HEK293T (cell line): ENCODE data around the gene BRD3.
"Not testable (repeated sequence)": the region's sequence is repeated elsewhere in the genome, so short reads cannot be mapped to it uniquely, and the experiment has no call there.

ENCODE experiments used
- CTCF ChIA-PET: fragments of 350-600 bp; formaldehyde crosslinking; extraction: SDS; loops from one replicate; lab custom pipeline; 2021; ENCODE audit warnings: antibody characterized with exemption, inconsistent platforms; lab: Yijun Ruan, JAX
- POLR2A ChIA-PET: fragments of 350-600 bp; formaldehyde crosslinking; extraction: SDS; loops from one replicate; lab custom pipeline; 2020; ENCODE audit warnings: antibody characterized with exemption, inconsistent platforms; lab: Yijun Ruan, JAX
- DNase-seq: peaks from one replicate; pipeline ENCODE4 v3.0.0; 2012; ENCODE audit warnings: mixed read lengths; ENCODE audit errors: extremely low spot score
- ARNT ChIP-seq: fragments of 450-650 bp; IDR thresholded peaks from 2 replicates; pipeline ENCODE4 v1.6.1; 2017; ENCODE audit warnings: mild to moderate bottlenecking
- BHLHE40 ChIP-seq: fragments of 450-650 bp; IDR thresholded peaks from 2 replicates; pipeline ENCODE4 v1.6.1; 2016; ENCODE audit warnings: mild to moderate bottlenecking, moderate library complexity, borderline replicate concordance
- CTBP1 ChIP-seq: fragments of 450-650 bp; IDR thresholded peaks from 2 replicates; pipeline ENCODE4 v1.6.1; 2016; ENCODE audit warnings: borderline replicate concordance
- ELF4 ChIP-seq: fragments of 450-650 bp; IDR thresholded peaks from 2 replicates; pipeline ENCODE4 v1.6.1; 2017; ENCODE audit warnings: antibody characterized with exemption
- FOXA1 ChIP-seq: fragments of 450-650 bp; IDR thresholded peaks from 2 replicates; pipeline ENCODE4 v1.6.1; 2016; ENCODE audit warnings: mild to moderate bottlenecking
- FOXK2 ChIP-seq: fragments of 450-650 bp; IDR thresholded peaks from 2 replicates; pipeline ENCODE4 v1.6.1; 2016; ENCODE audit warnings: mild to moderate bottlenecking
- FOXM1 ChIP-seq: fragments of 450-650 bp; IDR thresholded peaks from 2 replicates; pipeline ENCODE4 v1.6.1; 2017; ENCODE audit warnings: mild to moderate bottlenecking, borderline replicate concordance
- HDGF ChIP-seq: fragments of 450-650 bp; IDR thresholded peaks from 2 replicates; pipeline ENCODE4 v1.6.1; 2017; ENCODE audit warnings: antibody characterized with exemption, borderline replicate concordance
- L3MBTL2 ChIP-seq: fragments of 450-650 bp; conservative IDR thresholded peaks from 2 replicates; pipeline ENCODE4 v1.6.1; 2016; ENCODE audit warnings: mild to moderate bottlenecking
- LEF1 ChIP-seq: fragments of 450-650 bp; IDR thresholded peaks from 2 replicates; pipeline ENCODE4 v1.6.1; 2017; ENCODE audit warnings: mild to moderate bottlenecking, borderline replicate concordance
- NFRKB ChIP-seq: fragments of 450-650 bp; IDR thresholded peaks from 2 replicates; pipeline ENCODE4 v1.6.1; 2016; ENCODE audit warnings: mild to moderate bottlenecking, moderate library complexity
- PKNOX1 ChIP-seq: fragments of 450-650 bp; IDR thresholded peaks from 2 replicates; pipeline ENCODE4 v1.6.1; 2016
- SP1 ChIP-seq: fragments of 450-650 bp; IDR thresholded peaks from 2 replicates; pipeline ENCODE4 v1.6.1; 2017
- SUZ12 ChIP-seq: fragments of 450-650 bp; IDR thresholded peaks from 2 replicates; pipeline ENCODE4 v1.6.1; 2016; ENCODE audit warnings: mild to moderate bottlenecking
- TARDBP ChIP-seq: fragments of 450-650 bp; IDR thresholded peaks from 2 replicates; pipeline ENCODE4 v1.6.1; 2016
- ZNF384 ChIP-seq: fragments of 450-650 bp; IDR thresholded peaks from 2 replicates; pipeline ENCODE4 v1.6.1; 2016

Gene BRD3

GRCh38 chr9:134073500-134073899 is 5.7 kb upstream of the BRD3 start:
- CTCF ChIA-PET: no interaction called here
- POLR2A ChIA-PET: no interaction called here
- TF ChIP-seq PKNOX1: no peak
- no peak for TF ChIP-seq LEF1
- no peak for TF ChIP-seq ZNF384
- no peak for TF ChIP-seq SP1
- no peak for TF ChIP-seq FOXA1
- DNase-seq: no peak

- CTCF ChIA-PET: interaction anchor here (0.6 kb wide), 1 partner anchor 26 kb away, joined by 3 read pairs; no protein-coding TSS in a partner anchor
- DNase-seq, POLR2A ChIA-PET: not testable (repeated sequence)
These were observed 4.9 kb upstream of the BRD3 start for GRCh38 chr9:134072683-134073082.

GRCh38 chr9:134071149-134071548 is 3.3 kb upstream of the BRD3 start:
- ChIA-PET POLR2A (interaction anchor here (0.9 kb wide), 1 partner anchor 65 kb away, joined by 3 read pairs; the partner anchor contains the start of gene WDR5), CTCF (no interaction called here)
- DNase-seq: no peak
- TF ChIP-seq LEF1 (no peak), FOXM1 (no peak), HDGF (no peak), TARDBP (no peak), CTBP1 (no peak), FOXA1 (no peak), NFRKB (no peak), L3MBTL2 (no peak), ZNF384 (no peak), FOXK2 (no peak), ARNT (no peak), SP1 (no peak), SUZ12 (no peak), ELF4 (no peak), BHLHE40 (no peak), PKNOX1 (no peak)

GRCh38 chr9:134069480-134070399 is 1.9 kb upstream of the BRD3 start:
- ChIA-PET POLR2A (interaction anchor here (1.1 kb wide), 1 partner anchor 66 kb away, joined by 4 read pairs; the partner anchor contains the start of gene WDR5), CTCF (no interaction called here)
- DNase-seq: no peak
- no peak for TF ChIP-seq ARNT
- TF ChIP-seq LEF1: no peak
- no peak for TF ChIP-seq HDGF
- TF ChIP-seq SP1: no peak
- no peak for TF ChIP-seq TARDBP
- no peak for TF ChIP-seq ELF4

- POLR2A ChIA-PET: interaction anchor here (1.1 kb wide), 1 partner anchor 67 kb away, joined by 4 read pairs; the partner anchor contains the start of gene WDR5
- TF ChIP-seq PKNOX1 (peak; percentile 64), FOXM1 (no peak)
- DNase-seq: no peak
- CTCF ChIA-PET: no interaction called here
These were observed 1.1 kb upstream of the BRD3 start for GRCh38 chr9:134068744-134069479.

- ChIA-PET POLR2A (interaction anchor here (1.2 kb wide), 1 partner anchor 42 kb away, joined by 4 read pairs; the partner anchor contains the start of gene BRD3OS), CTCF (no interaction called here)
- TF ChIP-seq CTBP1: no peak
- no peak for TF ChIP-seq TARDBP
- TF ChIP-seq LEF1: no peak
- no peak for TF ChIP-seq SUZ12
- no peak for TF ChIP-seq BHLHE40
- TF ChIP-seq HDGF: no peak
- TF ChIP-seq FOXA1: no peak
- TF ChIP-seq ARNT: no peak
- TF ChIP-seq NFRKB: no peak
- TF ChIP-seq SP1: no peak
- no peak for TF ChIP-seq L3MBTL2
- no peak for TF ChIP-seq FOXM1
- TF ChIP-seq FOXK2: no peak
- no peak for TF ChIP-seq PKNOX1
- TF ChIP-seq ZNF384: no peak
- no peak for TF ChIP-seq ELF4
- DNase-seq: peak; percentile 54
These were observed 644 bp downstream of the BRD3 start for GRCh38 chr9:134066913-134067851.
